ENCODE results near the gene TMC1.

Gene TMC1

GRCh38 chr9:72627956-72628540, 106.6 kb downstream of the TMC1 start:
- H3F3A ChIP-seq (ENCODE audit: insufficient read depth, low read length), result no peaks in the 10 kb centered on the region
- no peak overlapping the region for H3K27ac ChIP-seq (ENCODE audit: low read depth, low read length, poor library complexity, severe bottlenecking)
- H4K20me1 ChIP-seq (ENCODE audit: insufficient read depth, low read length), result no peaks in the 10 kb centered on the region
- no peaks in the 10 kb centered on the region for H3K36me3 ChIP-seq (ENCODE audit: insufficient read depth, low read length)
- no peaks in the 10 kb centered on the region for H3K27me3 ChIP-seq (ENCODE audit: insufficient read depth, low read length)
- no peak overlapping the region for H3K4me2 ChIP-seq (ENCODE audit: low read length)
- no peaks in the 10 kb centered on the region for H3K9me3 ChIP-seq (ENCODE audit: low read length)
- H2AFZ ChIP-seq (ENCODE audit: low read length), result no peak overlapping the region
- H3K4me1 ChIP-seq (ENCODE audit: insufficient read depth, low read length, severe bottlenecking), result no peaks in the 10 kb centered on the region
- H3K9ac ChIP-seq (ENCODE audit: low read length), result no peak overlapping the region
- H3K4me3 ChIP-seq (ENCODE audit: low read depth, low read length, poor library complexity, severe bottlenecking), result no peak overlapping the region
- no peaks in the 10 kb centered on the region for H3K79me2 ChIP-seq (ENCODE audit: insufficient read depth, low read length)
- no peaks in the 10 kb centered on the region for H3K9me2 ChIP-seq (ENCODE audit: low read depth, low read length)
- no peak for TF ChIP-seq EZH2 (IDR thresholded peaks at IDR 0.05; ENCODE audit: borderline replicate concordance, low read length)
- no peak for TF ChIP-seq CTCF (IDR thresholded peaks at IDR 0.05; ENCODE audit: low read length)

- H3K9ac ChIP-seq (ENCODE audit: low read length), result no peak overlapping the region
- no peak overlapping the region for H2AFZ ChIP-seq (ENCODE audit: low read length)
- H4K20me1 ChIP-seq (ENCODE audit: insufficient read depth, low read length), result no peaks in the 10 kb centered on the region
- H3K4me2 ChIP-seq (ENCODE audit: low read length), result no peak overlapping the region
- H3K4me3 ChIP-seq (ENCODE audit: low read depth, low read length, poor library complexity, severe bottlenecking), result no peak overlapping the region
- no peaks in the 10 kb centered on the region for H3F3A ChIP-seq (ENCODE audit: insufficient read depth, low read length)
- H3K27me3 ChIP-seq (ENCODE audit: insufficient read depth, low read length), result no peaks in the 10 kb centered on the region
- no peaks in the 10 kb centered on the region for H3K9me2 ChIP-seq (ENCODE audit: low read depth, low read length)
- no peaks in the 10 kb centered on the region for H3K36me3 ChIP-seq (ENCODE audit: insufficient read depth, low read length)
- H3K4me1 ChIP-seq (ENCODE audit: insufficient read depth, low read length, severe bottlenecking), result no peaks in the 10 kb centered on the region
- no peaks in the 10 kb centered on the region for H3K79me2 ChIP-seq (ENCODE audit: insufficient read depth, low read length)
- TF ChIP-seq EZH2 (IDR thresholded peaks at IDR 0.05; ENCODE audit: borderline replicate concordance, low read length), result no peak
- TF ChIP-seq CTCF (IDR thresholded peaks at IDR 0.05; ENCODE audit: low read length), result no peak
- H3K27ac ChIP-seq (ENCODE audit: low read depth, low read length, poor library complexity, severe bottlenecking), result no peak overlapping the region
- H3K9me3 ChIP-seq (ENCODE audit: low read length), result no peaks in the 10 kb centered on the region
Observed at GRCh38 chr9:72633966-72634365, 112.6 kb downstream of the TMC1 start.

- Histone ChIP-seq H3K9me2 (ENCODE audit: low read depth, low read length) (no peaks in the 10 kb centered on the region), H3K9ac (ENCODE audit: low read length) (no peak overlapping the region), H3F3A (ENCODE audit: insufficient read depth, low read length) (no peaks in the 10 kb centered on the region), H3K4me3 (ENCODE audit: low read depth, low read length, poor library complexity, severe bottlenecking) (no peak overlapping the region), H3K9me3 (ENCODE audit: low read length) (no peaks in the 10 kb centered on the region), H3K36me3 (ENCODE audit: insufficient read depth, low read length) (no peaks in the 10 kb centered on the region), H3K27me3 (ENCODE audit: insufficient read depth, low read length) (no peaks in the 10 kb centered on the region), H2AFZ (ENCODE audit: low read length) (no peak overlapping the region), H3K4me1 (ENCODE audit: insufficient read depth, low read length, severe bottlenecking) (no peaks in the 10 kb centered on the region), H3K4me2 (ENCODE audit: low read length) (no peak overlapping the region), H3K79me2 (ENCODE audit: insufficient read depth, low read length) (no peaks in the 10 kb centered on the region), H3K27ac (ENCODE audit: low read depth, low read length, poor library complexity, severe bottlenecking) (no peak overlapping the region), H4K20me1 (ENCODE audit: insufficient read depth, low read length) (no peaks in the 10 kb centered on the region)
- TF ChIP-seq CTCF (IDR thresholded peaks at IDR 0.05; ENCODE audit: low read length) (no peak), EZH2 (IDR thresholded peaks at IDR 0.05; ENCODE audit: borderline replicate concordance, low read length) (no peak)
Observed at GRCh38 chr9:72635197-72635596, 113.8 kb downstream of the TMC1 start.

Measured in OCI-LY1 (cell line).